DMS153 (cell line): ENCODE results near the gene LHX1.

Source experiments
- DNase-seq: peaks from one replicate; lab custom pipeline; 2025; lab: John Stamatoyannopoulos, UW

Gene LHX1

DNA sequence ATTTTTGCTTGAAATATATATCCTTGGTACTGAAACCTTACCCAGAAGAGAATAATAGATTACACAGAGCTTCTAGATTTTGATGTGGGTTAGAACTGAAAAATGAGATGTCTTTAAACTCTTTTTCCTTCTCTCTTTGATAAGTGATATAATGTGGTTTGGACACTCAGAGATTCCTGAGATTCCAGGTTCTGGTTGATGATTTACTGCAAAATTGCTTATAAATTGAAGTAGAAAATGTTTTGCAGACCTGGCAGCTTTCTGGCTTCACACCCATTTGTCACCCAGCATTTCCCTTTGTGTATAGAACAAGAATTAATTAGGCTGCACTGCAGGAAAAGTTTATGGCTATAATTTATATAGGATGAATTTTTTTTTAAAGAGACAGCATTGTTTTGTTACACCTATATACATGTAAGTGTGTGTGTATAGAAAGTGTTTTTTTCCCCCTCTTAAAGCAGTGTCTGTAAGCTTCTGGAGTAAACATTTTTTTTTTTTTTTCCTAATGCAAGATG, 35.0 kb downstream of the LHX1 start:
- no peak for DNase-seq

DNA sequence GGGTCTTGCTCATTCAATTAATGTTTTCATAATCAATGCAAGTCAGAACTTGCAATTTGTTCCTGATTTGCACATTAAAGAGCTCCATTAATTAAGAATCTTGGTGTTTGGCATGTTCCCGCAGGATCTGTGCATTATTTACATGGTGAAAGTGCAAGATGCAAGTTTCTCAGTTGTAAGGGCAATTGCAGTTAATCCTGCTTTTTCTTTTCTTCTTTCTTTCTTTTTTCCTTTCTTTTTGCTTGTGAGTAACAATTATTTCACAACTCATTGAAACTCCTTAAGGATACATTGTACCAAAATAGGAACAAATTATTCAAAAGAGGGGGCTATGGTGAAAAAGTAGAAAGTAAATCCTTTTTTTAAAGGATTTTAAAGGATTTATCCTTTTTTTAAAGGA, 35.6 kb downstream of the LHX1 start:
- DNase-seq, result no peak

DNA sequence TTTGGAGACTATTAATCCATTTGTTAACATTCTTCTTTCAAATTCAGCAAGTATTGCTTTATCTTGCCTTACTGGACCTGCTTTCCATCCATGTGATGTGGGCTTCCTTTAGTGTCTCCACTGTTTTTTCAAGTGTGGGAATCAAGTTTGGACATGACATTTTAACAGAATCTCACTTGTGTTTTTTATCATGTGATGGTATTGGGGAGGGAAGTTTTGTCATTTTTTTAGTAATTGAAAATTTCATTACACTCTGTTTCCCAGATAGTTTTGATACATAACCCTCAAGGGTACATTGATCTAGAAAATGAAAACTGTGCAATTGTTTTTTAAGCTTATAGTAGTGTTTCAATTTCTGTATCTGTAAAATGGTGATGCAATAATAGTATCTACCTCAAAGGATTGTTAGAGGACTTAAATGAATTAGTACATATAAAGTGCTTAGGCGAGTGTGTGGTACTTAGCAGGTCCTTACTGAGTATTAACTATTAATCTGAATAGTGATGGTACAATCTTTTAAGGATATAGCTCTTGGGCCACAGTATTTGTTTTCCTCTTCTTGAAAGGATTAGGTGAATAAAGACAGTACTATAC, 38.7 kb downstream of the LHX1 start:
- DNase-seq, result no peak

DNA sequence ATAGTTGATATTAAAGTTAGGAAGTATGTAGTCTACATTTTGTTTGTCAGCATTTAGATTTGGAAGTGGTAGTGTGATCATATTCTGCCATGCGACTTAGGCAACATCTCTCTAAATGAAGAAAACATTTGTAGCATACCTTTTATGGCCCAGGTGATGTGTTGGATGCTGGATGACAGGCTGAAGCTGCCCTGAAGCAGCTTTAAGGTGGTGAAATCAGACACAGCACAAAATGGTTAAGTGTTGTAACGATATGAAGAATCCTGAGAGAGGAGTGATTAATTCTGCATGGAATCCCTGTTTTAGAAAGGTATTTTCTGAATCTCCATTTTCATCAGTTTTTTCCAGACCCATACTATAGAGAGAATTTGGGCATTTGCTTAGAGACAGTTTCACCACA, 39.8 kb downstream of the LHX1 start:
- no peak for DNase-seq

DNA sequence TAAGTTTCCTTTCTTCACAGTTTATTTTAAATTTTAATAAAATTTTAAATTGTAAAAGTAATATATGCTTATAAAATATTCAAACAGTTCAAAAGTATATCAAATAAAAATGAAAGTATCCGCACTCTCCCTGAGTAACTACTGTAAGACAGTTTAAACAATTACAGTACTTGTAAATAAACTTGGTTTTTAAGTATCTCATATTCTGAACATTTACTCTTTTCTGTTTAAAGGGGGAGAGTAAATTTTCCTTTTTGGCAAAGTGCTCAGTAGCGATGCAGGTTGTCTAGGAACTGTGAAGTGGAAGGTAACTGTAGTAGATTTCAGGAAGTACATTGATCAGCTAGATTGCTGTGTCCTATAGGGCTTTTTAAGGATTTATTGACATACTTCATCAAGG, 40.3 kb downstream of the LHX1 start:
- no peak for DNase-seq

DNA sequence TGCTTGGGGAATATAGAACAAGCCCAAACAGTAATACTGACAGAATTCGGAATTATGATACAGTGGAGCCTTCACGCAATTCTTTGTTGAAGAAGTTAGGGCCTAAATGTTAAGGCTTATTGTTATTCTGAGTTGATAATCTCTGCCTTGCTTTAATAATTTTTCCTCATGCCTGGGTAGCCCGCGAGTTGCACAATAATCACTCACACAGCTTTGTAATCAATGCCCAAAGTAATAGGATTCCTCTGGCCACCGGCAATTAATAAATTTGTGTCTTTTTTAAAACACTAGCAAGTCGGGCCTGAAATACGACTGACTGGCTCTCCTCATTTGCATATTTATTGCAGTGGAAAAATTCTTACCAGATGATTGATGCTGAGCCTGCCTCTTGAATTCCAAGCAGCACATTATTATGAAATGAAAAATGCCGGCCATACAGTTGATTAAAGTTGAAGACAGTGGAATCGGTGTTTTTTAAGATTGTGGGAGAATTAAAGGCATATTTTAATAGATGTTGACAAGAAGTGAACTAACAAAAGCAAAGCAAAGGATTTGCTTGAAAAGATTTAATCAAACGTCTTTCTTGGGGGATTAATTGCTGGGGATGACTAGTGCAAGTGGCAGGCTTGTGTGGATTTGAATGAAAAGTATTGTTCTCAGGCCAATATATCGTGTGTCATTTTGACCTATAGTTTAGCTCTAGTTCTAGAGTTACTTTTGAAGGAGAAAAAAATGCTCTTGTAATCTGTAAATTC, 41.7 kb downstream of the LHX1 start:
- DNase-seq, result no peak

DNA sequence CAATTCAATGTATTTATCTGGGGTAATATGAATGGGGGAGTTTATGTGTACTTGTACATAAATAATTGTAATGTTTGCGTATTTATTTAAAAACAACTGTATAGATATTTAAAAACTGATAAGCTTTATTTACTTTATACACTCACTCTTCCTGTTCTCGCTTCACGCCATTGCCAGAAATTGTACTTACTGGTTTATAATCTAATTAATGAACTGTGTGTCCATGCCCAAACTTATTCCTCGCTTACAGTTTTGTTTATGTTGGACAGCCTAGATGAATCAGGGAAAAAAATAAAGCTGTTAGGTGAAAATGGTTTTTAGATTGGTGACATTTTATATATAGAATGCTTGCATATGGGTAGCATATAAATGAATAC, 42.3 kb downstream of the LHX1 start:
- DNase-seq, result no peak

DNA sequence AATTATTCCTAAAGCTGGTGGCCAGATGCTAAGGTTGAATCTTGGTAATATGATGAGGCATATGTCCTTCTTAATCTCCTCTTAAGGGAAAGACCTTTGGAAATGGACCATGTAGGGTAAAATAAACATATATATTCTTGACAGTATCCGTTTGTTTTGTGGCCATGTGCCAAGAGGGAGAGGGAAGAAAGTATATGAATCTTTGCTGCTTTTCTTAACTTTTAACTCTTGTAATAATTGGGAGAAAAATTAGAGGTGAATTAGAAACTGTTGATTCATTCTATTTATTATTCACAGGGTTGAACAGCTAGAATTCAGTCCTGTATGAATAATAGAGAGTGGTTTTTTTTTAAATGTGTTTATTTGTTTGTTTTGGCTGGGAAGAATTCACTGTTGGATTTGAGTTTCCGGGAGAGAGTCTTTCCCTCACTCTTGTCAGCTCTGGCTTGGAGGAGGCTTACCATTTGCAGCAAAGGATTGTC, 43.0 kb downstream of the LHX1 start:
- no peak for DNase-seq

DNA sequence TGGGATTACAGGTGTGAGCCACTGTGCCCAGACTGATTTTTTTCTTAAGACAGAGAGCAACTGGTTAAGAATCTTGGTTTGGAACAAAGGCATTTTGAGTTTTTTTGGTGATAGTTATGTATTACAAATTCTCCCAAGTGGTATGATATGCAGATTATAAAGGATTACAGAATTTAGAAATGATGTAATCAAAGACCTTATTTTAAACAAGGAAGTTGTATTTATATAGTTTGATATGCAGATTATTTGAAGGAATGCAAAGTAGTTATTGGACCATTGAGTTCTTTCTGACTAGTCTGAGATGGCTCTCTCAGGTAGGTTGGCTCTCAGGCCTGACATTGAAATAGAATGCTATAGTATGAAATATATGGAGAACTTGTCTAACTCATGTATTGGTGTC, 46.3 kb downstream of the LHX1 start:
- DNase-seq, result no peak

DNA sequence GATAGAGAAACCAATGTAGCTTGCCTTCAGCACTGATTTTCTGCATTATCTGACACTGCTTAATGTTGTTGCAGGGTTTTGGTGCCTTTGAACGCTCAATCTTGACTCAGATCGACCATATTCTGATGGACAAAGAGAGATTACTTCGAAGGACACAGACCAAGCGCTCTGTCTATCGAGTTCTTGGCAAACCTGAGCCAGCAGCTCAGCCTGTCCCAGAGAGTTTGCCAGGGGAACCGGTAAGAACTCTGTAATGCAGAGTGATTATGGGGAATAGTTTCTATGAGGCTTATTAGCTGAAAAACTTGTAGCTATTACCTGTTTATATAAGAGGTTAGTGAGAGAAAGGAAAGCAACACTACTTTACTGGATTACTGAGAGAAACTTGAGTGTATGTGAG, 51.9 kb downstream of the LHX1 start:
- DNase-seq, result no peak

DNA sequence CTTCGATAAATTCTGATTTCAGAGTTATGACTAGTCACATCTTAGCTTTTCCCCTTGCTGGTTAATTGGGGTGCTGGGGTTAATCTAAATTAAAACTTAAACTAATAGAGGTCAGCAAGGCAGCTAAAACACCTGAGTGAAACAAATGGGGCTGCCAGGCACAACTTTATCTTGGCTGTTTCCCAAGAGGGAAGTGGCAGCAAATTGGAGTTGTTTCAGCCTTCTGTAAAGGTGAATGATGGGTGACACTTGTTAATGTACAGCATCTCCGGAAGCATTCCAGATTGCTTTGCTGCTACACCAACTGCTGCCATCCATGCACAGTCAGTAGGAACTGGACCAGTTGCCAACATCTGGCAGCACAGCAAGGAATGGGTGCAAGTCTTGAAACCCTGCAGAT, 55.4 kb downstream of the LHX1 start:
- DNase-seq, result no peak

DNA sequence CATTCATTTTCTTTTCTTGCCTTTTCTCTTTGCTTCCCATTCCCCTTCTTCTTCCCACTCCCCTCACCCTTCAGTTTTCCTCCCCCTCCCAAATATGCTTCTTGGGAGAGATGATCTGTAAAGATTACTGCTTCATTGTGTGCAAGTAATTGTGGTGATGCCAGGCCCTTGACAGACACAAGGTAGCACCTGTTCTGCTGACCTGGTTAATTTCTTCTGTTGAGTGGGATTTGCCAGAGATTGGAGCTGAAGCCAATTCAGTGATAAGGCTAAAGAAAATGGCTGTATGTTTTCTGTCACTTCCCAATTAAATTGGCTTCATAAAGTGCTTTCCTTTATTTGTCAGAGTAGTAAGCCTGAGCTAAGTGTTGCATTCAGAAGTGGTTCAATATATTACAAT, 56.0 kb downstream of the LHX1 start:
- no peak for DNase-seq
